ENCODE measurements around the gene PPIL1.

PPIL1 gene

DNA sequence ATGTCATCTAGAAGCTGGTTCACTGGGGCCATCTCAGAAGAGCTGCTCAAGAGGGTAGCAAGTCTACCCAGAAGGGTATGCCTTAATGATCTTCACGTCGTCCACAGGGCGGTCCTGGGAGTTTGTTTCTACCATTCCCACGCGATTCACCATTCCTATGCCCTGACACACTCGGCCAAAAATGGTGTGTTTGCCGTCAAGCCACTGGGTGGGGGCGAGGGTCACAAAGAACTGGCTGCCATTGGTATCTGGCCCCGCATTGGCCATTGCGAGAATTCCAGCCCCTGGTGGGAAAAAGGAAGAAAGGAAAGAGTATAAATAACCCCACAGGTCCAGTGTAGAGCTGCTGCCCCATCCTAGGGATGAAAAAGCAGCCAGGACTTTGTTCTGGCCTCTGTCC is 18.9 kb downstream of the PPIL1 start:
- no peak for DNase-seq (ENCODE audit: low read depth in 2 of 2)

DNA sequence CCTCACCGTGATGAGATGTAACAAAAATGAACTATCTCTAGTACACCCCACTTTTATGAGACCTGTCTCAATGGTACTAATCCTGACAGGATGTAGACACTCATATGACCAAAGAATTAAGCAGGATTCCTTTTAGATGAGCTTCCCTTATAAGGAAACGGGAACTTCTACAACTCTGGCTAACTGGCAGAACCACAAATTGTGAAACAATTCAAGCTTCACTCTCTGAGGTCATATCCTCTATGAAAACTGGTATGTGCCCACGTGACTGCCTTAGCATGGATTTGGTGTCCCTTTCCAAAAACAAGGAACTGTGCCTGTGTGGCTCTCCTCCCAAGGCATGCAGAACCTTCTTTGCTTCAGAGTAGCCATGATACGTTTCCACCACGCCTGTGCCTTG is 21.3 kb downstream of the PPIL1 start:
- DNase-seq (ENCODE audit: low read depth in 2 of 2): no peak

DNA sequence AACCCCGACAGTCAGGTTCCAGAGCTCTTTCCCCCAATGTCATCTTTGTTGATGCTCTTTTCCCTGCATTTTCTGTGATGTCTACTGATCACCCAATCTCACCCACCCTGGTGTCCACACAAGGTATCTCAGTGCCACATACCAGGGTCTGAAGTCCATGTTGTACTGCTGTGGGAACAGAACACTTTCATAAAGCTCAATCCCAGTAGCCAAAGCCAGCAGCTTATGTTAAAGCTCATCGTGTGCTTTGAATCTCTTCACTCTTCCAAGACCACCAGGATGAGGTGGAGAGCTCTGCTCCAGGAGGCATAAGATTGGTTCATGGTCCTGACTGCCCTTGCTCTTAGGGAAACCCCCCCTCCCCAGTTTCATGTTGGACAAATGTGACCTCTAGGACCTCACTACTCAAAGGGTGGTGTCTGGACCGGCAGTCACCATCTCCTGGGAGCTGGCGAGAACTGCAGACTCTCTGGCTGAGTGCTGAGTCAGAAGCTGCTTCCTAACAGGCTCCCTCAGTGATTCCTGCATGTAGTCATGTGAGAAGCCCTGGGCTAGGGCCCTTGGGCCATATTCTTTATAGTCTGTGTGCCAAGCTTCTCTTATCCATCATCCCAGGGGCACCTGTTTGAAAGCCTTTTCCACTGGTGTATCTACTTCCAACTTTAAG is 22.0 kb downstream of the PPIL1 start:
- no peak for DNase-seq (ENCODE audit: low read depth in 2 of 2)

DNA sequence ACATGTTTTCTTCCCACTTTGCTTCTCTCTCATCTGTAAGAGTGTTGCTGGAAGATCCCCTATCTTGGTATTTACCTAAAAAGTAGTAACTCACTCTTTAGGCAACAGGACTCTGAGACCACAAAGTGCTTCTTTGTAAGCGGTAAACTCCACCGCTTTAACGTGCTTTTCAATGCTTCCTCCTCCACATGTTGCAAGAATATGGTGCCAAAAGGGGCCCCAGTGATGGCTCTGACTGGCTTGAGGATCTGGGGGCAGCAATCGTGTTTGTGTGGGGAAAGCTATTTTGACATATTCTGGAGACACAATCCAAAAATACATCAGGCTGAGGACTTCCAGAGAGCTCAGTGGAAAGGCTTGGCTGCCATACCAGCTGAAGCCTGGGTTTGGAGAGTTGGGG is 23.0 kb downstream of the PPIL1 start:
- DNase-seq (ENCODE audit: low read depth in 2 of 2): no peak

DNA sequence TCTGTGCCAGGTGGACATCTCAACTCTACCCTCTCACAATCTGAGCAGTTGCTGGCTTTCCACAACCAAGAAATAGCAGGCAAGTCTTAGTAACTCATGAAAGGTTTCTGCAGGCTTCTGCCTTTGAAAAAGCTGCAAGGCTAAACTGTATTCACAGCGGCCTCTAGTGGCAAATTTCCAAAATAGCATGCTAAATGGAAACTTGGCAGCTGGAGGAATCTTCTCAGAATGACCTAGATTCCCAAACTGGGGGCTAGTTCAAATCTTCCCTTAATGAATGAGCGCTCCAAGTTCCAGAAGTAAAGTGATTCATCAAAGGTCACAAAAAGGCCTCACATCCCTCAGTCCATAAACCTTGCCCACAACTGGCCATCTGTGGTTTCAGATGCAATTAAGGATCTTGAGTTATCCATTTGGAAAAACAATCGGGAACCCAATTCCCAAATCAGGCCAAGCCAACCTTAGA is 23.4 kb downstream of the PPIL1 start:
- DNase-seq (ENCODE audit: low read depth in 2 of 2): no peak

DNA sequence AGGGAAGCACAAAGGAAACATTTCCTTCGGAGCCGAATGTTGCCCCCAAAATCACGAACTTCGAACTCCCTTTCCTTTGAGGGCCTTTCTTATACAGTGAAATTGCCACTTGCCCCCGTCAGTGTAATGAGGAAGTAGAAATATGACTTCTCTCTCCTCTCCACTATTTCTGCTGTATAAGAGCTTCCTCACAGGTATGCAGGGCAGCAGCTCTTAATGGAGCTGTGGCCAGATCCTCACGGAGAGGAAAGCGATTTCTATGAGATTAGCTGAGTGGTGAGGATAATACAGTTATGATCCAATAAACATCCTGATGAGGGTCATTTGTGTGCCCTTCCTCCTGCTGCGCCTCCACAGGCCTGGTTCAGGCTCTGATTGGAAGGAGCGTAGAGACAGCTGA is 24.6 kb downstream of the PPIL1 start:
- DNase-seq (ENCODE audit: low read depth in 2 of 2): no peak

DNA sequence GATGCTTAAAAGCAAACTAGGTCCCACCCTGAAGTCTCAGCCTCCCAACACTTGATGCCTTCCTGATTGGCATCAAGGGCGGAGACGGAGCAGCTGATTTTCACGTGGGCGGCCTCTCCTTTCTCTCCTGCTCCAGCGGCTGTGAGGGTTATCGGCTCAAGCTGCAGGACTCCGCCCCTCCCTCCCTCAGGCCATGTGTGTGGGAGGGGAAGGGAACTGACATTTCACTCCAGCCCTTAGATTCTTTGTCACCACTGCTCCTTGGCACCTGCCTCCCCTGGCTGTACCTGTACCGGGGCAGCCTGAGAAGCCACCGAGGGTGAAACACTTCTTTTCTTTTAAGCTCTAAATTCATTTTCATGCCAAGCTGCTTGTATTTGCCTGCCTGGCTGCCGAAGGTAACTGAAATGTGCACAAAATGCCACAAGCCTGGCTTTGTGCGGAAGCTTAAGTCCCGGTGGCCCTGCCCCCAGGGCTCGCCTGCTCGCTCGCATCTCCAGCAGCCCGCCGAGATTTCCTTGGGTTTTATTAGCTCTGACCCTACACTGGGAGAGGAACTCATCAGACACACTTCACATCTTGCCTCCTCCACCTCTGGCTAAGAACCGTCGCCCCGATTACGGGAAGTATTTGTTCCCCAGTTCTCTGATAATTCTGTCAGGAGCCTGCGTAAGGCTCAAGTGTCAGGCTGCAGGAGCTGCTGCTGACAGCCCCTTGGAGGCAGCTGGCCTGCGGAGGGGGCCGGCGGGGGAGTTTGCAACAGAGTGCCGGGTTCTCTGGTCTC is 25.8 kb downstream of the PPIL1 start:
- no peak for DNase-seq (ENCODE audit: low read depth in 2 of 2)

DNA sequence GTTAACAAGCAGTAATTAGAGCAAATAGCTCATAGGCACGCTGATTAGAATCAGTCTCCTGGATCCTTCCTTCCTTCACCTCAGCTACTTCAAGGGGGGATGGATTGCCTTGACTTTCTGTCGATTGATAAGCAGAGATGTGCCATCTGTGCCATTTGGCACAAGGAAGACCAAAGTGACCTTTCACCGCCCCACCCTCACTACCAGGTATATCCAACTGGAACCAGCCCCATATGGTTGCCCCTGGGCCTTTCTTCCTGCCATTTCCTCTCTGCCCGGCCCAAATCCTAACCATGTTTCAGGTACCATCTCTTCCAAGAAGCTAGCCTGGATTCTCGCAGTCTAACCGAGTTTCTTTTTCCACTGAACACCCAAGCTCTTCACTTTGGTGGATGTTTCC is 26.6 kb downstream of the PPIL1 start:
- DNase-seq (ENCODE audit: low read depth in 2 of 2): no peak

DNA sequence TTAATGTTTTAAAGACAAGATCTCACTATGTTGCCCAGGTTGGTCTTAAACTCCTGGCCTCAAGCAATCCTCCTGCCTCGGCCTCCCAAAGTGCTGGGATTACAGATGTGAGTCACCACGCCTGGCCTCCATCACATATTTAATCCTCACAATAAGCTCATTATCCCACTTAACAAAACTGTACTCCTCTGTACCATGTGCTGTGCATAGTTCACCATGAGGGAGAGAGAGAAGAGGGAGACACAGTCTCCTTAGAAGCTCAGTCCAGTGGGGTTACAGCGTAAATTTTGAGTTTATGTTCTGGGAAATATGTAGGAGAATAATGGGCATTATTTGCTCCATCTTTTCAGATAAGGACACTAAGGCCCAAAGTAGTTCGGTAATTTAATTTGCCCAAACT is 27.5 kb downstream of the PPIL1 start:
- DNase-seq (ENCODE audit: low read depth in 2 of 2): no peak

DNA sequence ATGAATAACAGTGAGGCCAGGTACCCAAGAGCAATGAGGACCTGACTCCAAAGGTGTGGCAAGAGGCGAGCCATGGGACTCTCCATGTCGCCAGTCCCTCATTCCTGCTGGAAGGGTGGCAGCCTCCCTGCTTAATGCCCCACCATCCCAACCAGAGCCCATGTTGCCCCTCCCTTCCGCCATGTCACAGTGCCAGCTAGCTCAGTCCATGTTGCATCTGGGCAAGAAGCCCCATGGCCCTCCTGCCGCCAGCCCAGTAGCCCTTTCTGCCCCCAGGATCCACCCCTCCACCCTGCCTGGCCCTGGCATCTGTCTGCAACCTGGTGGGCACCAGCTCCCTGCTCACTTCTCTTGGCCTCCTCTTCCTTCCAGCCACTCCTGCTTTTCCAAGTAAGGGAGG is 29.4 kb downstream of the PPIL1 start:
- no peak for DNase-seq (ENCODE audit: low read depth in 2 of 2)

DNA sequence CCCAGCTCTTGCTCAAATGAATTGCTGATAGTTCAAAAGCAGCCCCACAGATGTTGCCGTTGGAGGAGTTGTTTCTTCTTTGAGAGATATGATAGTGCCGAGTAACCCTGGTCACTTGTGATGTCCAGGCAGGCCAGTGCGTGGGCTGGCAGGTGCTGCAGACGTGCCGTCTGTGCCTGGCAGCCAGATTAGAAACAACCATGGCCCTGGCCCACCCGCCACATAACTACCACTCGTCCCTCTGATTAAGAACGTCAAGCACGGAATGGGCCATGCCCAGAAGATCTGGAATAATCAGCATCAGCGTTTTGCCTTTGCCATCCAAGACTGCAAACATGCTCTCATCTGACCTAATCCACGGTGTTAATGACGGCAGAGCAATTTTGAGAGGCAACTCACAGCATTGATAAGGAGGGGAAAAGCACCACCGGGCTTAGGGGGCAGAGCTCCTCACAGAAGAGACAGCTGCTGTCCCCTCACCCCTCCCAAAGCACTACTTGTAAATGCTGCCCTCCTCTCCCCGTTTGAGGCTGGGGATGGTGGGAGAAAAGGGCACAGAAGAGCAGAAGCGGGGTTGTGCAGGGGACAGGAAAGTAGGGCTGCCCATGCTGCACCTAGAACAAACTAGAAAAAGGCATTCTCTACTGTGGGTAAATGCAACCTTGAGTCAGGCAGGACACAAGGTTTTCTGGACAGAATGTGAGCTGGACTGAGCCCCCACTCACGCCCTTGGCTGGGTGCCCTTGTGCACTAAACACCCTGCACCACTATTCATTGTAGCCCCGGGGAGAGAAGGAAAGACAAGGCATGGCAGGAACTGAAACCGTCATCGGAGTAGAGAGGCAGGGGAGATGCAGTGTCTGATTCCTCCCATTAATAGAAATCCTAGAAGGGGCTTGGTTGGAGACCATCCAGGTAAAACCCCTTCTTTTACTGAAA is 30.1 kb downstream of the PPIL1 start:
- no peak for DNase-seq (ENCODE audit: low read depth in 2 of 2)

DNA sequence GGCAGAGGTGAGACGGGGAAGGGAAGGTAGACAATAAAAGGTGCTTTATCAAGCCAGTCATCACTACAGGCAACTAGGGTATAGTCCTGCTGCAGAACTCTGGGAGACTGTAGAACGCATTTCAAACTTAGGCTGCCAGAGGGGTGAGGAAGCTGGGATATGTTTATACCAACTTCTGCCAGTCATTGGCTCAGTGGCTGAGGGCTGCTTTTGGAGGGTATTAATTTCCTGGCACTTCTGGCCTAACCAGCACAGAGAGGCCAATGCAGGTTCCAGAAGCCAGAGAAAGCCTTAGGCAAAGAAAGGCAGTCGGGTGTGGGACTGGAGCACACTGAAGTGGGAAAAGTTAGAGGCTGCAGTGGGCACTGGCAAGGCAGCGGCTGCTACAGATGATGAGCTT is 31.4 kb downstream of the PPIL1 start:
- no peak for DNase-seq (ENCODE audit: low read depth in 2 of 2)

DNA sequence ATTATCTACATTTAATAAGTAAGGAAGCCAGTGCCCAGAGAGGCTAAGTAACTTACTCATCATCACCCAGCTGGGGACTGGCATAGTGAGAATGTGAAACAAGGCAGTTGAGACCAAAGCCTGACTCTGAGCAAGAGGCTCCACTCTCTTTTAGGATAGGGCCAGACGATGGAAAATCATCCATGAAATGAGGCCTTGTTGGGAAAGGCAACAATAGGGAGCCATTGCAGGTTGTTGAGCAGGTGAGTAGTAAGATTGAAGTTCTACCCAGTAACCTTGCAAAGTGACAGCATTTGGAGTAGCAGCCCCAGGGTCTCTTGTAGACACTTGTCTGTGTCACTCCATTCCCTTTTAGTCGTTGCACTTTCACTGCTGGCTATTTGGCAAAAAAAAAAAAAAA is 32.8 kb downstream of the PPIL1 start:
- DNase-seq (ENCODE audit: low read depth in 2 of 2): no peak

DNA sequence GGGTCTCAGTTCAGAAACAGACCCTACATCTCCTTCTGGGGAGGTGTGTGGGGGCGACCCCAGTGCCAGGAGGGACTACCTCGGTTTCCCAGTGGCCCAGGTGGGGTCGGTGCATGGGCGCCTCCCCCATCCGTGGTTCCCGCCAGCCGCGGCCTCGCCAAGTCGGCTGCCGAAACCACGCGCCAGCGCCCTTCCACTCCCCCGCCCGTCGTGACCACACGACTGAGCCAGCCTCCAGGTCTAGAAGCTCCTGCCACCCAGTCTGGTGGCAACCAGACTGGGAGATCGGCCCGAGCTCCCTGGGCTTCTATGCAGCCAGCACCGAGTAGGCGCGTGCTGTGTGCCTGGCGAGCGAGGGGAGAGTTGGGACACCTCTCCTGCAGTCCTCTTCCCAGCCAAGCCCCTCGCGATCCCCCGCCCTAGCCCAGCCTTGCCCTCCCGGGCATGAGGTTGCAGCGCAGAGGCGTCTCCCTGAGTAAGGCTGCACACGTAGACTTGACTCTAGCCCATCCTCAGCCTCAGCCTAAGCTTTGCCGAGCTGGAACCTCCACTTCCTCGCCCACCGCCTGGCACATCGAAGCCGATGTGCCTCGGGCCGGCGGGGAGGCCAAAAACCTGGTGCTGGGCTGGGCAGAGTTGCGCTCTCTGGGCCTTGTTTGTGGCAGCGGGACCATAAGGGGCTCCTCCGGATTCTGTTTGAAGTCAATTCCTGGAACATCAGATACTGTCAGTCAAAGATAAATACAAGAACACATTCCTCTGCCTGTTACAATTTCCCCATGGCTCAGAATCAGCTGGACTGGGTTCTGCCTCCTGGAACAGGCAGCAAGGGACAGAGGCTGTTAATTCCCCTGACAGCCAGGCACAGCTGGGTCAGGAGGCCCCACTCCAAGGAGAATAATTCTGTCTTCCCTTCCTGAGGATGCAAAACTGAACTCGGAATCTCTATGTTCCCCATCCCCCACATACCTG is 33.9 kb downstream of the PPIL1 start:
- DNase-seq (ENCODE audit: low read depth in 2 of 2): no peak

DNA sequence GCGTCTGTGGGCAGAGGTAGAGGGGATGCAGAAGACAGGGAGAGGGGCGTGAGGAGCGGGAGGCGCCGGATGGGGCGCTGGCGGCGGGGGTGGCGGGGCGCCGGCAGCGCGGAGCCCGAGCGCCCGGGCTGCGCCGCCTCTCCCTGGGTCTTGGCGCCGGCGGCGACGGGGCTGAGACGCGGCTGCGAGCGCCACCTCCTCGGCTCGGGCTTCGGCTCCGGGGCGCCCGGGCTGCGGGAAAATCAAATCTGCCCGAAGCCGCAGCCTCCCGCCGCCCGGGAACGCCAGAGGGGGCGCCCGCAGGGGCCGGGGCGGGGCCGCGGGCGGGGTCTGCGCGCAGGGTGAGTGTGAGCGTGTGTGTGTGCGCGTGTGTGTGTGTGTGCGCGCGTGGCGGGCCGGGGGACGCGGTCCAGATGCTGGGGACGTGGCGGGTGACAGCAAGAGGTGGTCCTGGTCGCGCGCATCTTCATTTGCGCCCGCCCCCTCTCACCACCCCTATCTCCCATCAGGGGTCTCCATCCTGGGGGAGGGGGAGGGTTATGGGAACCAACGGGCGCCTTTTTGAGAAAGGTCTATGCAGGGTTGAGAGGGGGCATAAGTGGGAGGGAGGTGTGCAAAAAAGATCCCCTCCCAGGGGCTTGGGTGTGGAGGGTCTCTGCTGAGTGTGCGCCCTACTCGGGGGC is 34.7 kb downstream of the PPIL1 start:
- DNase-seq (ENCODE audit: low read depth in 2 of 2): no peak

DNA sequence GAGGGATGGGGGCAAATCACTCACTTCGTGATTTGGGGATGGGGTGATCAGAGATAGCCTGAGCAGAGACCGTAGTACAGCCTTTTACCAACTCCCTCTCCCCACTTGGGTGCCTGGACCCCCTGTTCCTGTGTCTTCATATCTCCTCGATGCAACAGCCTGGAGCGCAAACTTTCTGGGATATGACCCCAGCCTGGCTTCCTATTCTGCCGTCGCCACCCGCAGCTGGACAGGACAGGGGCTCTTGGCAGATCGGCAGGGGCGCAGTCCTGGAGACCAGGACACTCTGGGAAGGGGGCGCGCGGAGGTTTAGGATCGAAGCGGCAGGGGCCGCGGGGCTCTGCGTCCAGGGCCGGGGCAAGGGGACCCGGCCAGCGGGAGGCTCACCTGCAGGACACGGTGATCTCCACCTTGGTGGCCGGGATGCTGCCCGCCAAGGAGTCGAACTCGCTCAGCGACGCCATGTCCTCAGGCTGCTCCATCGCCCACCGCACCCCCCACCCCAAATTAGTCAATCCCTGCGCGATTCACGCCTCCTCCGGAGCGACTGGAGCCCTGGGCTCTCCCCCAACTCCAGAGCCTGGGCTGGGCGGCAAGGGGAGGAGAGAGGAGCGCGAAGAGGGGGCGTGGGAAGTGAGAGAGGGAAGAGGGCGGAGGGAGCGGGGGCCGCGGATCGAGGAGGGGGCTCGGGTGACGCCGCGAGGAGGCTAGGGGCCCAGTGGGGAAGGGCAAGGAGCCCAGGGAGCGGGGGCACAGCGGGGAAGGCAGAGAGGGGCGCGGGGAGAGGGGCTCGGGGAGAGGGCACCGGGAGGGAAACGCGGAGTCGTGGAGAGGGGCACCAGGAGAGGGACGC is 35.5 kb downstream of the PPIL1 start, which contains the start of gene CPNE5:
Gene CPNE5, minus strand, starts transcription at position 549 of the 853 bp plus-strand sequence. Its CDS starts 67 bp downstream, at position 482.
- DNase-seq (ENCODE audit: low read depth in 2 of 2): no peak

DNA sequence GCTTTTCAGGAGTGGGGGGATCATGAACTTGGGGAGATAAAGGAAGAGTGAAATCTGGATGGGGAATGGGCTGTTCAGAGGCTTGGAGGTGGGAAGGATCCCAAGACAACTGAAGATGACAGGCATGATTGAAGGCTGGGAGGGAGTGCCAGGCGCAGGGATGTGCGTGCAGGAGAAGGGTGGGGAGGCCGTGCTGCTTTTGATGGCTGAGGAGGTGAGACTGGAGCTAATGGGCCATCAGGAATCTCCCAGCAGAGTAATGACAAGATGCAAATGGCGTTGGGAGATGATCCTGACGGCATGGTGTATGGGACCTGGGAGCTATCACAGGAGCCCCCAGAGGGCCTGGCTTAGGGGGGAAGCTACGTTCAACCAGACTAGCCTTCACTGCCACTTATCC is 36.9 kb downstream of the PPIL1 start:
- DNase-seq (ENCODE audit: low read depth in 2 of 2): no peak

DNA sequence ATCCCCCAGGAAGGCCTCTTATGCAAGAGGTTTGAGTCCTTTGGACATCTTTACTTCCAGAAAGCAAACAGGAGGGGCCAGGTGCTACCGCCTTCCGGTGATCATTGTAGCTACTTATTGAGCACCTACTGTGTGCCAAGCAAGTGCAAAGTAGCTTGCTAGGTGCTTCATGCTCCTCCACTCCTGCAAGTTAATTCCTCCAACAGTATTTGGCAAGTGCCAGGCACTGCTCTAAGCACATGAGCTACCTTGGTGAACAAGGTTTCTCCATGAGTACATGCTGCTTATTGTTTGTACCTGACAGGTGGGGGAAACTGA is 37.6 kb downstream of the PPIL1 start:
- DNase-seq (ENCODE audit: low read depth in 2 of 2): no peak

DNA sequence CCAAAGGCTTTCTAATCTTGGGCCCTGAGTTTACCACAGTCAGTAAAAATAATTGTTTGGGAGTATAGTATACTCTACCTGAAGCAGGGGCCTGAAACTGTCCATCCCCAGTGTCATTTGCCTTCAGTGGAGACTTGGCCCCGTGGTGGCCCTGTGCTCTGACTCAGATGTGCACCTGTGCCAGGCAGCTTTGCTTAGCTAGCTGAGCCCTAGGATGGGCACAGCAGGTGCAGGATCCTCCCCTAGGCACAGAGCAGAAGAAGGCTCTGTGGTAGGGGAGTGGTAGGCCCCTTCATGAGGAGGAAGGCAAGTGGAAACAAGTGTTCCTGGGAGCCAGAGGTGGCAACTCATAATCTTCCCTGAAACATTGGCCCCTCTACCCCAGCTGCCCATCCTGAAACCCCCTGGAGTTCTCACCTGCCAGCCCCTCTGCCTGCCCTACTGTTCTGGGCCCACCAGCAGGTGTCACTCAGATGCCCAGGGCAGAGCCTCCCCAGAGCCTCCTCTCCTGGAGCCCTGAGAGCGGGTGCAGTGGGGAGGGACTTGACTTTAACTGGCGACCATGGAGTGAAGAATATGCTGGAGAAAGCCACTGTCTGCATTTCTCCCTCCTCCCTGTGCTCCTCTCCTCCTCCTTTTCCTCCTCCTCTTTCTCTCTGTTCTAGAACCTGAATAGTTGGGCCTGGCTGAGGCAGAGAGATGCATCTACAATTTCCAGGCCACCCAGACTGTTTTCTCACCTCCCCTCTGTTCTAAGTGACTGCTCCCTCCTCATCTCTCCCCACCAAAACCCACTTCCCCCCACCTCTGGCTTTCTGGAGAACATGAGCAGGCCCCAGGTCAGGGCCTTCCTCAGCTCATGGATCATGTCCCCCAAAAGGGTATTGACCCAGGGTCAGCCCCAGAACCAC is 38.2 kb downstream of the PPIL1 start:
- DNase-seq (ENCODE audit: low read depth in 2 of 2): no peak
